HUES64 (cell line): Measurements from ENCODE around the gene ABCD1.
A peak's percentile ranks its signal among the peaks of the same experiment; 100 is the strongest.

ENCODE experiments used
- H3K27ac ChIP-seq: 2 replicates; pipeline ENCODE4 v1.7.0; 2013; ENCODE audit warnings: low read depth, low read length, inconsistent platforms
- H3K27me3 ChIP-seq: 2 replicates; pipeline ENCODE4 v1.6.1; 2013; ENCODE audit warnings: mild to moderate bottlenecking, low read length; ENCODE audit not compliant: insufficient read depth
- H3K36me3 ChIP-seq: 2 replicates; pipeline ENCODE4 v1.6.1; 2013; ENCODE audit warnings: mild to moderate bottlenecking, low read length; ENCODE audit not compliant: insufficient read depth
- H3K4me1 ChIP-seq: 2 replicates; pipeline ENCODE4 v1.6.1; 2013; ENCODE audit warnings: mild to moderate bottlenecking, low read length, moderate library complexity; ENCODE audit not compliant: insufficient read depth
- H3K4me3 ChIP-seq: 2 replicates; pipeline ENCODE4 v1.5.1; 2013; ENCODE audit warnings: mild to moderate bottlenecking, low read length, moderate library complexity
- H3K9ac ChIP-seq: 2 replicates; pipeline ENCODE4 v1.6.1; 2013; ENCODE audit warnings: mild to moderate bottlenecking, low read depth, low read length
- H3K9me3 ChIP-seq: 2 replicates; pipeline ENCODE4 v1.6.1; 2013; ENCODE audit warnings: low read depth, low read length; ENCODE audit not compliant: insufficient read depth
- WGBS: fragments of 150-250, 120-280 bp; methylation state at CpG from one replicate; pipeline ENCODE4 v1.1.7; 2013; ENCODE audit warnings: missing lambda C conversion rate; 5-methylcytosine and 5-hydroxymethylcytosine counted together

Gene ABCD1

GRCh38 chrX:153793291-153793690 lies 68.6 kb downstream of the ABCD1 start:
- Histone ChIP-seq H3K4me1 (0 out of 2 replicates have a peak, but pooled peaks cover 3% of the 10 kb centered on the region), H3K9ac (peak overlapping the region; percentile 100; the same call in 1 of the 2 replicates), H3K36me3 (peaks cover 25% of the 10 kb centered on the region), H3K27me3 (no peaks in the 10 kb centered on the region), H3K27ac (no peak overlapping the region), H3K4me3 (peak overlapping the region; percentile 100), H3K9me3 (no peaks in the 10 kb centered on the region)
- 40% methylated on average over 4 of the region's 7 CpGs for WGBS
